Islet precursor cell (in vitro differentiated cells): ENCODE results near the gene PNPLA7.

Source experiments
- DNase-seq: peaks from one replicate; pipeline ENCODE4 v3.0.0-alpha.2; 2018

Gene PNPLA7

DNA sequence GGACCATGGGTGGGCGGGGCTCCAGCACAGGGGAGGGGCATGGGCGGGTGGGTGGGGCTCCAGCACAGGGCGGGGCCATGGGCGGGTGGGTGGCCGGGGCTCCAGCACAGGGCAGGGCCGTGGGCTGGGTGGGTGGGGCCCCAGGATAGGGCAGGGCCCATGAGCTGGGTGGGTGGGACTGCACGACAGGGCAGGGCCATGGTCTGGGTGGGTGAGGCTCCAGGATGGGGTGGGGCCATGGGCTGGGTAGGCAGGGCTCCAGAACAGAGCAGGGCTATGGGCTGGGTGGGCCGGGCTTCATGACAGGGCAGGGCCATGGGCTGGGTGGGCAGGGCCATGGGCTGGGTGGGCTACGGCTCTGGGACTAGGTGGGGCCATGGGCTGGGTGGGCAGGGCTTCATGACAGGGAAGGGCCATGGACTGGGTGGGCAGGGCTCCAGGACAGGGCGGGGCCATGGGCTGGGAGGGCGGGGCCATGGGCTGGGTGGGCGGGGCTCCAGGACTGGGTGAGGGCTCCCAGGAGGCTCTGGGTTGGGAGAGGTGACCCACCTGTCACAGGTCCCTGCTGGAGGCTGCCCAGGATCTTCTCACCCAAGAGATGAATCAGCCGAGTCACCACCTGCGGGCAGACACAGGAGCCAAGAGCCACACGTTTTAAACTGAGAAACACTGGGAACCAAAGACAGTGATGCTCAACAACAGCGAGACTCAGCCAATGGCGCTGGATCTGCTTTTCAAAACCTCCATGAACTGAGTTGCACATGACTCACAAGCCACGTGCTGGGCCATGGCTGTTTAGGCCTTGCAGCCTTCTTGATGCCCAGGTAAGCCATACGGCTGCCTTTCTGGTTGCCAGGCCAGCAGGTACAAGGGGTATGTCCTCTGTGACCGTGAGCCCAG is 57.5 kb downstream of the PNPLA7 start:
- peak; percentile 53 for DNase-seq

DNA sequence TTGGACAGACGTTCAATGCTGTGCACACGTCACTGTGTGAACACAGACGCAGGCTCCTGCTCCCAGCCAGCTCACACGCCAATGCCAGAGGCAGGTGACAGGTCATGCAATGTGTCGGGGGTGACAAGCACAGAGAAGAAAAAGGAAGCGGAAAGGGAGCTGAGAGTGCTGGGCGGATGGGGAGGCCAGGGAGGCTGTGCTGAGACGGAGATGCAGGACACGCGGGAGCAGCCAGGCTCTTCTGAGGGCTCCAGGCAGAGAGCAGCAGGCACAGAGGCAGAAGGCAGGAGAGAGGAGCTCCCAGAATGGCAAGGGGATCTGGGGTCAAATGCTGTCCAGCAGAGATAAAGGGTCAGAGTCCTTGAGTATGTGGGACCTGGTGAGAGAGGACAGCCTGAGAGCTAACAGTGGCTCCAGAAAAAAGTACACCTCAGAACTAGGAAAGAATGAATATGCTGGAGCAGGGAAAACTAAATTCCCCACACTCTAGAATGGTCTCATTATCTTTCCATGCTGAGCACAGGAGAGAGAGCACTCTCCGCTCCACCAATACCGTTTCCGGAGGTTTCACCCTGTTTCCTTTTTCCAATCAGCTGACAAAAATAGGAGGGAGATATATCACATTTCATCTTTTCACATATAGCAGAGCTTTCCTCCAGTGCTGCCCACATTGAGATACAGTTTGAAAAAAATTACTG is 58.3 kb downstream of the PNPLA7 start:
- no peak for DNase-seq

DNA sequence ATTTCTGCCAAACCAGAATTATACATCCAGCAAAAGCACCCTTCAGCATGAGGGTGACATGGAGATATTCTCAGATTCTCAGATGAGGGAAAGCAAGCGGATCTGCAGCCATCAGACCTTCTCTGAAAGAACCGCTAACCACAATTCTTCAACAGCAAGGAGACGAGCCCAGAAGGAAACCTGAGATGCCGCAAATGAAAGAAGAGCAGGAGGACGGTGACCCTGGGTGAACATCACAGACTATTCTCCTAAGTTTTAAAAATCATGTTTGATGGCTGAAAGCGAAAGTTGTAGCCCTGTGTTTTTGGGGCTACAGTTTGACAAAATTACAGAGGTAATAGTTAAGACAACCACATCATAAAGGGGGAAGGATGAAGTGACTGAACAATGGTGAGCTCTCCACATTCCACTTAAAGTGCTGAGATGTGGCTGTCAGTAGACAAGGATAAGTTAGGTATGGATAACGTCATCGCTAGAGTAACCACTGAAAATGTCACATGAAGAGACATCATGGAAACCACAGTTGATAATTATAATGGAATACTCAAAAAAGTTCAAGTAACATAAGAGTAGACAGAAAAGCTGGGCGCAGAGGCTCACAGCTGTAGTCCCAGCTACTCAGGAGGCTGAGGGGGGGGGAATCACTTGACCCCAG is 59.5 kb downstream of the PNPLA7 start:
- no peak for DNase-seq

DNA sequence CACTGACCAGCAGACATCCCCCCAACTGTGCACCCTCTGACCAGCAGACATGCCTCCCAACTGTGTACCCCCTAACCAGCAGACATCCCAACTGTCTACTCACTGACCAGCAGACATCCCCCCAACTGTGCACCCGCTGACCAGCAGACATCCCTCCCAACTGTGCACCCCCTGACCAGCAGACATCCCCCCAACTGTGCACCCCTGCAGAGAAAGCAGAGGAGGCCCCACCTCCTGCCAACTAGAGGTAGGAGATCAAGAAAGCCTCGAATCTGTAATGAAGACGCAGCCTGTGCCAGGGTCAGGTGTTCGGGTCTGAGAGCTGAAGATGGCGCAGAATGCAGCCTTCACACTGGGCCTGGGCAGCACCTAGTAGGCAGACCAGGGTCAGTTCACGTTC is 61.3 kb downstream of the PNPLA7 start:
- DNase-seq, result no peak

DNA sequence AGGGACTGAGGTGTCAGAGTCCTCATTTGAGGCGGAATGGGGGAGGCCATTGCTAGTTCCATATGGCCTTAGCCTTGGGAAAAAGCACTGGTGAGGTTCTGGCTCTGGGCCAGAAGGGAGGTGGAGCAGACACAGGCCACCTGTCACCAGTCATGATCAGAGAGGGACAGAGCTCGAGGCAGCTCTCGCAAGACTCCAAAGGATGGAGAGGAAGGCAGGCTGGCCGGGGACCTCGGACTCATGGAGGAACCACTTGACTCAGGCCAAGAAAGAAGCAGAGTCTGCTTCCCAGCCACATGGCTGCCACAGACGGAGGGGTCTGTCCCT is 61.9 kb downstream of the PNPLA7 start:
- DNase-seq, result no peak

DNA sequence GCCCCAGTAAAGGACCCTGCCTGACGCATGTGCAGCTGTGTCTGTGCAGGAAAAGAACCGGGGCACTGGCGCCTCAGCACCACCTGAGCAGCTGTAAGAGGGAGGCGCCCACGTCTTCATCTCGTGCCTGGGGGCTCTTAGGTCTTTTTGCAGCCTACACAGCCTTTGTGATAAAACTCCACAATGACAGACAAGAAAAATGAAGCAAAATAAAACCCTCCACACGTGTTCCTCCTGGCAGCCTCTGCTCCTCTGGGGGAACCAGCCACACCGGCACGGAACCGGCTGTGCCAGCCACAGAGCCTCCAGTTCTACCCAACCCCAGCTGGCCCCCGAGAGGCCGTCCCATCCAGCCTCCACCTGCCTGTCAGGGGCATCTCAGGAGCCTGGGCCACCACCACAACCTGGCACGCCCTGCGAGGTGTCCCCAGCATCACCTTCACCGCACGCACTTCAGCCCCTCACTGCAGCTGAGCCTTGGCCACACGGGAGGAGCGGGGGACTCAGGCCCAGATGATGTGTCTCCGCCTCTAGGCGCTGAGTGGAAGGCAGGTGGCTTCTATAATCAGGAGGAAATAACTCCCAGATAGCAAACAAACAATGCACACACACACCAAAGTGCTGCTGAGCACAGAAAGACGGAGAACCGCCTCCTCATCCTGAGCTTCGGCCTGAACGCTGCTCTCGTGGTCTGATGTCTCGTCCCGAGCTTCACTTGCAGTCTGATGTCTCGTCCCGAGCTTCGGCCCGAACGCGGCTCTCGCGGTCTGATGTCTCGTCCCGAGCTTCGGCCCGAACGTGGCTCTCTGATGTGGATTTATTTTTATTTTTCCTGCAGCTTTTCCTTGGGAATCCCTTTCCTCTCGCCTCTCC is 62.5 kb downstream of the PNPLA7 start:
- DNase-seq, result no peak

DNA sequence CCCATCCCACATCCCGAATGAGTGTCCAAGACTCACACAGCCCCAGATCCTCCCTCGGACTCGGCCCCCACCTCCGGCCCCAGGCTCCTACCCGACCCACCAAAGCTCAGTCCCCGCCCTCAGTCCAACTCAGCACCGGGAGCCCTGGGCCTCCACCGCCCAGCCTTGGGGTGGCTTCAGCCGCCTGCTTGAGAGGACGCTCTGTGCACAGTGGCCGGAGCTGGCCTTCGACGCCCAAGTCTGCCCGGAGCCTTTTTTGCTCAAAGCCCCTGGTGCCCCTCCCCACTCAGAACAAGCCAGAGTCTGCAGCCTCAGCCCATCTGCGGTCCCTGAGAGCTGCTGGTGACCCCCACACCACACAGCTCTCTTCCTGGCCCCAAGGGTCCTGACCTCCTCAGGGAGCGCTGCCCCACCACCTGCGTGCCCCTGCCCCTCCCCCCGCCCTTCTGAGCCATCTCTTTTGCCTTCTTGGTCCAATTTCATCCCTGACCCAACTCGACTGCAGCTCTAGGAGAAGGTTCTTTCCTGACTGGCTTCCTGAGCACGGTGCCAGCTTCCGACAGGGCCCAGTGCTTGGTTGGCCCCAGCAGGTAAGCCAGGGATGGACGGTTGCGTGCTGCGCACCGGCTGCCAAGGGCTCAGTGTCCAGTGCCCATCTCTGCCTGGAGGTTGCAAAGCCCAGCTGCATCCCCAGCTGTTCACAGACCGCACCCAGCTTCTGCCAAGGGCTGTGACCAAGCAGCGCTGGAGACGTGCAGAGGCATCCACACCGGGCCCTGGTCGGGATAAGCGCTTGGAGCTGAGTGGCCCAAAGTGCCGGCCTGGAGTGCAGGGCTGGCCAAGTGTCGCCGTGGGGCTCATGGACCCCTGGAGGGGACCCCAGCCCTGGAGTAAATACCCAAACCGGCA is 63.4 kb downstream of the PNPLA7 start:
- no peak for DNase-seq

DNA sequence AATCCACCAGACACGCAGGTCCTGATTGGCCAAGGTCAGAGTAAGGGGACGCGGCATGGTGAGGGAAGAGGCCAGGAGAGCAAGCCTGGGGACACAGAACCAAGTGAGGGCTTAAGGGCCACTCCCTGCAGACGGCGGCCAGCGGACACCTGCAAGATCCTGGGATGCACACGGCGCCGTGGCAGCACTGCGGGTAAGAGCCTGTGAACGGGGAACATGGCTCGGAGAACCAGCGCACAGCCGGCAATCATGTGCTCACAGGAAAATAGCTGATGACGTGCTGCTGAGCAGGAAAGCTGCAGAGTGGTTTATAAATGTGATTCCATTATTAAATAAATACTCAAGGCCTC is 64.1 kb downstream of the PNPLA7 start:
- DNase-seq, result no peak

DNA sequence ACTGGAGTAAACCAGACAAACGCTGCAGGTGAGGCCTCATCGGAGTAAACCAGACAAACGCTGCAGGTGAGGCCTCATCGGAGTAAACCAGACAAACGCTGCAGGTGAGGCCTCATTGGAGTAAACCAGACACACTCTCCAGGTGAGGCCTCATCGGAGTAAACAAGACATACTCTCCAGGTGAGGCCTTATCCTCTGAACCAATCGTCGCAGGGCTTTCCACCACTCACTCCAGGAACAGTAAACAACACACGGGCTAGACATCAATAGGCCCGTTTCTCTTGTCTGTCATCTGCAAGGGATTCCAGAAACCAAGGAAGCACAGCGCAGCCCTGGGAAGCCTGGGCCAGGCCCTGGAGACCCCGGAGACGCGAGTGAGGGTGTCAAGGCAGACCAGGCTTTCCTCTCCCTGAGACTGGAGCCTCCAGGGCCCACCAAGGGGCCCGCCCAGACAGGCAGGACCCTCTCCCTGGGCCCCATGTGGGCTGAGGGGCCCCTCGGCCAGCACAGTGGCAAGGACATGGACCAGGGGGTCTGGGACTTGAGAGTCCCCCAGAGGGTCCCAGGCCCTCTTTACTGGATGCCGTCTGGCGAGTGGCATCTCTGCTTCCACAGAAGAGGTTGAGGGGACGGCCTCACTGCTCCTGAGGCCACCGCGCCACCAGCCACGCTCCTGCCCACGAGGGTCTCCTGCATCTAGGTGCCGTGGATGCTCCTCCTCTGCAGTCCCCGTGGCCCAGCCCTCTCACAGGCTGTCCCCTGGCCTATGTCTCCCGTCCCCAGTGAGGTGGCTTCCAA is 64.7 kb downstream of the PNPLA7 start:
- DNase-seq, result no peak

DNA sequence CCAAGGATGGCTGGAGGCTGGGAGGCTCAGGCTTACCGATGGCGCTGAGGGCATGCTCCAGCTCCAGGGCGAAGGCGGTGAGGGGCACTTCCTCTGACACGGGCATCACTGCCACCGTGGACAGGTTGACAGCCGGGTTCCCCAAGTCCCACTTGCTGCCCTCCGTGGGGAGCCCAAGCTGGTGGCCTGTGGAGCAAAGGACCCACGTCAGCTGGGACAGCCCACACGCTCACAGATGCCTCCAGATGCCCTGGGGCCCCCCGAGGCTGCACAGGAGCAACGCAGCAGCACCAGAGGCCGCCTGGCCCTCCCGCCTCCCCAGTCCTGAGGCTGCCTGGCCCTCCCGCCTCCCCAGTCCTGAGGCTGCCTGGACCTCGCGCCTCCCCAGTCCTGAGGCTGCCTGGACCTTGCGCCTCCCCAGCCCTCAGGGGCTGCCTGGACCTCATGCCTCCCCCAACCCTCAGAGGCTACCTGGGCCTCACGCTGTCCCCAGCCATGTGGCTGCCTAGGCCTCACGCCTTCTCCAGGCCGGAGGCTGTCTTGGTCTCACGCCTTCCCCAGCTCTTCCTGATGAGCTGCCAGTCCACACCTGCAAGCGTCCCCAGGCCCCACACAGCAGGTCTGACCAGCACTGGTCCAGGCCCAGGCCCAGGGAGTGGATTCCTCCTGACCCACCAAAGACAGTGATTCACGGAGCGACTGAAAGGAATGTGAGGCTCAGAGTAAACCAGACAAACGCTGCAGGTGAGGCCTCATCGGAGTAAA is 65.5 kb downstream of the PNPLA7 start:
- no peak for DNase-seq

DNA sequence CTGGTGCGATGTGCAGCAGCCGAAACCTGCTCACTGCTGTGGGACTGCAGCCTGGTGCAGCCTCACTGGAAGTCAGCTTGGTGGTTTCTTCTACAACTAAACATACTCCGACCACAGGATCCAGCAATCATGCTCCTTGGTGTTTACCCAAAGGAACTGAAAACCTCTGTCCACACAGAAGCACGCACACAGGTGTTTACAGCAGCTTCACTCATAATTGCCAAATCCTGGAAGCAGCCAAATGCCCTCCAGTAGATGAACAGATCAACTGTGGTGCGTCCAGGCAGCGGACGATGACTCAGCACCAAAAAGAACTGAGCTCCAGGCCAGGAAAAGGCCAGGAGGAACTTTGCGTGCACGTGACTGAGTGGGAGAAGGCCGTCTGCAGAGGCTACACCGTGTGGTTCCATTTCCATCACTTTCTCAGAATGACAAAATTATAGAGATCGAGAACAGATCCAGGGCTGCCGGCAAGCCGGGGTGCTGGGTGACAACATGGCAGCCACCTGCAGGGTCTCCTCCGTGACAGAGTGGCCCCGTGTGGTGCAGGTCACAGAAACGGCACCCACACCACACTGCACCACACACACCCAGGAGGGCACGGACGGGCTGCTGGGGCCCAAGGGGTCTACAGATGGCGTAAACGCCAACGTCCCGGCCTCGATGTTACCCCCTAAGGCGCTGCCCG is 68.0 kb downstream of the PNPLA7 start:
- DNase-seq, result peak; percentile 83

DNA sequence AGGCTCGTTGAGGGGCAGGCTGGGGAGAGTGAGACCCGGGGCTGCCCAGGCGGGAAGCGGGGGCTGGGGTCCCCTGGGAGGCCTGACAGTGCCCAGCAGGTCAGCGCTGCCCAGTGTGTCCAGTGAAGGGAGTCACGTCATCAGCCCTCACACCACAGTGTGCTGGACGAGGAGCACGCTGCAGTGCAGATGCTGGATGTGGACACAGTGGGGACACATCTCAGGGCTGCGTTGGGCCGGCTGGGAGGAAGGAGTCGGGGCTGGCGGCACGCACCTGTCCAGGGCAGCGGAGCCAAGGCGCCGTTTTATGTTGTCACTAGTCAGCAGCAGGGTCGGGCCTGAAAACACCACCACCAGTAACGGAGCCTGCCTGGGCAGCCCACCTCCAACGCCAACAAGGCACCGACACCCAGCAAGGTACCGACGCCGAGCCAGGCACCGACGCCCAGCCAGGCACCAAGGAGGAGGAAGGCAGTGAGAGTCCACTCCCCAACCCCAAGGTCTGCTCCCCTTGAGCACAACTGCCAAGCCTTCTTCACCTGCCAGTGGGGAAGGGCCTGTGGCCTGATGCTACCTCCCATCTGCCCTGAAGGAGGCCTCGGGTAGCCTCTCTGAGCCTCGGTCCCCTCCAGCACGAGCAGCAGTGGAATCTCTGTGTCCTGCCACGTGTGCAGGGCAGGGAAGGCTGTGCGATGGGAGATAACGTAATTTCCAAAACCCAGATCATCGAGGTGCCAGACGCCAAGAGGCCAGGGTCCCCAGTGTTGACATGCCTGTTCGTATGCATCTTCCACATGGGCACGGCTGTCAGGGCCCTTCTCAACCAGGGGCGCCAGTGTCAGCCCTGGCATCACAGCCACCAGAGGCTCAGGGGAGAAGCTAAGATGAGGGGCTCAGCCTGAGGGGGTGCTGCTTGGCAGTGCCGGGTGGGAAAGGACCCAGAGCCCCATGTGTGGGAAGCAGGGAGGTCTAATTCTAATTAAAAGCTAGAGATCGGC is 69.2 kb downstream of the PNPLA7 start:
- no peak for DNase-seq

DNA sequence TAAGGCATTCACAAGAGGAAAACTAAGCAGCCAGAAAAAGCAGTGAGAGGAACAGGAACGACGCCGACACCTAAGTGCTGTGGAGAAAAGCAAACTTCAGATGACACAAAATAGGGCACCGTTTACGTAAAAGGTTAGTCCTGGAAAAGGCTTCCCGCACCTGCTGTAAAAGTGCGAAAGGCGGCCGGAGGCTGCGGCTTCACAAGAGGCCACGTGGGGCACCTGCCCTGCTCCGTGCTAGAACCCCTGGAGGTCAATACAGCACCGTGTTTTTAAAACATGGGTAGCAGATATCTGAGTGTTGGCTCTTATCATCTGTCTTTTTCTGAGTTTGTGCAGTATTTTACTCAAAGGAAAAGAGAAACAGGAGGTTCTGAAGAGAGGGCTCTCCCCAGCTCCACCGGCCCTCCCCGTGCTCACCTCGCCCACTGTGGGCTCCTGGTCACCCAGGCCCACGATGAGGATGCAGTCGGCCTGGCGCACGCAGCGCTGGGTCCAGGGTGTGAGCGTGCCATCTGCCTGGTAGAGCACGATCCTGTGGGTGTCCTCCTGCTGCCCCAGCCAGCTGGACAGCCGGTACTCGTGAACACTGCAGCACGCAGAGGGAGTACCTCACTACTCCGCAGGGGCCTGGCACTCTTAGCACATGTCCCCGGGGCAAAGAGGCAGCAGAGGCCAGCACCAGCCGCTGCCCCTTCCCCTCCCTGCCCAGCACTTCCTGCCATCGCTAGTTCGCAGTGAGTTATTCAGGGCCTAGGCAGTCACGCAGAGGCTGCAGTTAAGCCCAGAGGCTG is 70.1 kb downstream of the PNPLA7 start:
- DNase-seq, result no peak

DNA sequence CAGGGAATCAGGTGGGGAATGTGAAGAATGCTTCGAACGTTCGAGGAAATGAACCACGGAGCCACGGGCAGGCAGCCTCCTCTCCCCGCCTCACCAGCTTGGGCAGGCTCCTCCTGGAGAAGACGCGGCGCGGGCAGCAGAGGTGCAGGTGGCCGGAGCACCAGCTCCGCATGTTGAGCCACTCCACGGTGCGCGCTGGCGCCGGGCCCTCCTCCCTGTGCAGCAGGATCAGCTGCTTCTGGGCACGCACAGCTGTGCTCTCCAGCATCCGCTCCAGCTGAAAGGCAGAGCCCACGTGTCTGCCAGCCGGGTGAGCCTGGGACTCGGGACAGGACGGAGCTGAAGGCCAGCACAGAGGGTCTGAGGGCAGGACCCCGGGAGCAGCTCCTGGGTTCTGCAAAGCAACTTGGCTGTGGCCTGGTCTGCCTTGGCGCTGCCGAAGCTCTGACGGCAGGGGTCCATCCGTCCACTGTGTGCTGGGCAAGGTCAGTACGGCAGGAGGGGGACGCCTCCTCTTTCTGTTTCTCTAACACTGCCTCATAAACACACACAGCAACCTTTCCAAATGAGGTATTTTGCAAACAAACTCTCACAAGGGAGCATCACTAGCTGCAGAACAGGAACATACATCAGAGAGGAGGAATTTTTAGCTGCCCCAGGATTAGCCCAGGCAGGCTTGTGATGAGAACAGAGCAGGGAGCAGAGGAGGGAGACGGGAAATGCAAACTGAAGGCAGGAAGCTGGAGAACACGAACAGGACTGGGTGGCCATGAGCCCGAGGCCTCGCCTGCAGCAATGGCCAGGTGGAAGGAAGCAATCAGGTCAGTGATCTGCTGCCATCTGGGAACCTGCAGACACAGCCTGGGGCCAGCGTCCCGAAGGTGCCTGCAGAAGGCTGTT is 71.0 kb downstream of the PNPLA7 start:
- DNase-seq, result no peak

DNA sequence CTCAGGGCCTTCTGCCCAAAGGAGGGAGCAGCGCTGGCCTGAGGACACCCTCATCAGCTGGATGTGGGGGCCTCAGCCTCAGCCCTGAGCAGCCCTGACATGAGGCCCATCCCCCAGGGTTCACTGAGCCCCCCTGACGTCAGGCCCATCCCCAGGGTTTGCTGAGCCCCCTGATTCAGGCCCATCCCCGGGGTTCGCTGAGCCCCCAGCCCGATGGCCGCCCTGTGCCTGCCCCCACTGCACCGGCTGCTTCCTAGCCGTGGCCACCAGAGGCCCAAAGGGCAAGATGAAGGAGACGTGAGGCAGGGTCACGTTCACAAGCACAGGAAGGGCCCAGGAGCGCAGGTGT is 71.6 kb downstream of the PNPLA7 start:
- no peak for DNase-seq

DNA sequence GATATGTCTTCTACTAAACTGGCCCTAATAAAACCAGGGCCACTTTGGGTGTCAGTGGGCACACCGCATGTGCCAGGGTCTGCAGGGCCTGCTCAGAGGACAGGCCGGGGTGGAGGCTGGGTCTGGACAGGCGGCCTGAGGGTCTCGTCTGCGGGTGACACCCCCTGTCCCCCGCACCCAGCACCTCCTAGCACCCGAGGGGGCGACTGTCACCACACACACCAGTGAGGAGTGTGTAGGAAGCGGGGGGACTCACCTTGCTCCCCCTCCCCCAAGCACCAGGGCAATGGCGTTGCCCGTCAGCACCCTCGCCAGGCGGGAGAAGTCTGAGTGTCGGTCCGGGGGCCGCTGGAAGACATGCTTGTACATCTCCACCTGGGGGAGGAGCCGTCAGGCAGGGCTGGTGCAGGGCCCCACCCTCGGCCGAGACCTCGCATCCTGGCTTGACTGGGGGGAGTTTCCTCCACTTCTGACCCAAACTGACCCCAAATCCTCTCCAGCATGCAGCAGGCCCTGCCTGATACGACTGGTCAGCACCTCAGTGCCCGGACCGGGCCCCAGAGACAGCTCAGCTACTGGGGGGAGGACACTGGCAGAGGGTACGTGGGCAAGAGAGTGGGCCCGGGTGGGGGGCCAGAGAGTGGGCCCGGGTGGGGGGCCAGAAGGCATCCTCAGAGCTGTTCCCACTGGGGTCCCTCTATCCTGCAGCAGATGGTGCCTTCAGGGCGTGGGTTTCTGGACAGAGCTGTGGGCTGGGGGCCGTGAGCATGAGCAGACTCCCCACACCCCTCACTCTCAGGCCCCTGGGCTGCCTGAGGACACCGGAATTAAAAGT is 72.2 kb downstream of the PNPLA7 start:
- no peak for DNase-seq
